SU-DHL-6 (cell line): Measurements from ENCODE around the gene LTA4H.

ENCODE experiments used
- CTCF ChIP-seq: fragments of 200-600 bp; sonication (generic); IDR thresholded peaks from one replicate; pipeline ENCODE4 v1.5.1; 2017; ENCODE audit warnings: antibody characterized with exemption, mild to moderate bottlenecking, low read length, moderate library complexity; ENCODE audit not compliant: insufficient read depth, poor library complexity, severe bottlenecking
- EZH2phosphoT487 ChIP-seq: fragments of 200-600 bp; sonication (generic), shearing (Covaris generic); conservative IDR thresholded peaks from 2 replicates; pipeline ENCODE4 v1.6.1; 2018; ENCODE audit warnings: mild to moderate bottlenecking, antibody characterized with exemption, low read length, moderate library complexity, mixed read lengths

- TF ChIP-seq CTCF, result no peak
- no peak for TF ChIP-seq EZH2phosphoT487
Observed at GRCh38 chr12:96000858-96001257, 34.5 kb downstream of the LTA4H start.
